ENCODE data around the gene PDGFC. TPM values are rescaled to one million over a fixed set of nuclear protein-coding genes. Genes with fewer than 3 reads are reported as not detected.

PDGFC gene
- total RNA-seq, 2 donors from 2014 or later, result 0.40 to 4.8 TPM

GRCh38 chr4:156770140-156770539, 201.5 kb downstream of the PDGFC start:
- H3K27me3 Mint-ChIP-seq, result no peaks in the 10 kb centered on the region
- H3K4me3 Mint-ChIP-seq, result no peak overlapping the region
- H3K27ac Mint-ChIP-seq, result no peak overlapping the region
- no peaks in the 10 kb centered on the region for H3K36me3 Mint-ChIP-seq (ENCODE audit: low read depth)
- no peaks in the 10 kb centered on the region for H3K9me3 ChIP-seq (ENCODE audit: control insufficient read depth, low read length, poor library complexity, severe bottlenecking)
- no peak for DNase-seq
- no peak for ATAC-seq
- H3K4me1 Mint-ChIP-seq, result no peaks in the 10 kb centered on the region

GRCh38 chr4:156767911-156768415, 203.6 kb downstream of the PDGFC start:
- ATAC-seq, result no peak
- Mint-ChIP-seq H3K36me3 (ENCODE audit: low read depth) (no peaks in the 10 kb centered on the region), H3K4me3 (no peak overlapping the region), H3K27ac (no peak overlapping the region), H3K4me1 (no peaks in the 10 kb centered on the region), H3K27me3 (no peaks in the 10 kb centered on the region)
- DNase-seq, result no peak
- H3K9me3 ChIP-seq (ENCODE audit: control insufficient read depth, low read length, poor library complexity, severe bottlenecking), result no peaks in the 10 kb centered on the region

- no peak for DNase-seq
- Mint-ChIP-seq H3K4me3 (no peak overlapping the region), H3K27me3 (no peaks in the 10 kb centered on the region), H3K27ac (no peak overlapping the region), H3K36me3 (ENCODE audit: low read depth) (no peaks in the 10 kb centered on the region), H3K4me1 (no peaks in the 10 kb centered on the region)
- ATAC-seq, result no peak
- no peaks in the 10 kb centered on the region for H3K9me3 ChIP-seq (ENCODE audit: control insufficient read depth, low read length, poor library complexity, severe bottlenecking)
These were observed 204.8 kb downstream of the PDGFC start for GRCh38 chr4:156766846-156767245.

DNA sequence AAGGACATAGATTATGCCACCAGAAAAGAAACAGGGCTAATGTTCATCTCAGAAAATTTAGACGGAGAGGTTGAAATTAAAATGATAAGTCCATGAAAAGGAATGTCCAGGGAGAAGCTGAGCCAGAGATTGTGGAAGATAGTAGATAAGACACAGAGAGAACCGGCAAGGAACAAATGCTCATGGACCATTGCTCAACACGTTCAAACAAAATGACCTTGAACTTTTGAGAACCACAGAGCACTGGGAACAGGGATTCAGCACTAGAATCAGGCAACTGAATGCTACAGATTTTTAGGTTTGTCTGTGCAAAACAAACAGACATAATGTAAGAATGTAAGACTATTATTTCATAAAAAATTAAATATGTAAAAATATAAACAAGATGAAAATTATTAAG, 206.3 kb downstream of the PDGFC start:
- no peak overlapping the region for H3K27ac Mint-ChIP-seq
- DNase-seq, result no peak

DNA sequence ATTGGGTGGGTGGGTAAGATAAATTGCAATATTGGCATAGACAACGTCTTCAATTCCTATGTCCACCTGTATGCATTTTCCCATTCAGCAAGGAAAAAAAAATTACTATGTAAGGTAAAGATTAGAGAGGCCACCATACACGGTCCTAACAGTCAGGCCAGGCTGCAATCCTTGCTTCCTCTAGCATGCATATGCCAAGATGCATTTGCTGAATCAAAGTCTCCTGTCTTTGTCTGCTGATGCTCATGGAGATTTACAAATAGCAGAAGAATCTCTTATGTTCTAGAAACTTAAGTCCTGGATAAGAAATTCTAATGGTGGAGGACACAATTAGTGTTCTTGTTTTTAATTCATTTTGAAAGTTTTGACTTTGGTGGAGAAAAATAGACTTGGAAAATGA, 206.8 kb downstream of the PDGFC start:
- H3K4me1 Mint-ChIP-seq, result no peaks in the 10 kb centered on the region
- no peaks in the 10 kb centered on the region for H3K9me3 ChIP-seq (ENCODE audit: control insufficient read depth, low read length, poor library complexity, severe bottlenecking)
- no peak overlapping the region for H3K4me3 Mint-ChIP-seq
- H3K27me3 Mint-ChIP-seq, result no peaks in the 10 kb centered on the region
- no peak overlapping the region for H3K27ac Mint-ChIP-seq
- no peak for ATAC-seq
- no peaks in the 10 kb centered on the region for H3K36me3 Mint-ChIP-seq (ENCODE audit: low read depth)
- no peak for DNase-seq

More for the DNA sequence above, 206.3 kb downstream of the PDGFC start:
- Mint-ChIP-seq H3K4me3 (no peak overlapping the region), H3K36me3 (ENCODE audit: low read depth) (no peaks in the 10 kb centered on the region), H3K27me3 (no peaks in the 10 kb centered on the region), H3K4me1 (no peaks in the 10 kb centered on the region)
- H3K9me3 ChIP-seq (ENCODE audit: control insufficient read depth, low read length, poor library complexity, severe bottlenecking), result no peaks in the 10 kb centered on the region
- no peak for ATAC-seq

DNA sequence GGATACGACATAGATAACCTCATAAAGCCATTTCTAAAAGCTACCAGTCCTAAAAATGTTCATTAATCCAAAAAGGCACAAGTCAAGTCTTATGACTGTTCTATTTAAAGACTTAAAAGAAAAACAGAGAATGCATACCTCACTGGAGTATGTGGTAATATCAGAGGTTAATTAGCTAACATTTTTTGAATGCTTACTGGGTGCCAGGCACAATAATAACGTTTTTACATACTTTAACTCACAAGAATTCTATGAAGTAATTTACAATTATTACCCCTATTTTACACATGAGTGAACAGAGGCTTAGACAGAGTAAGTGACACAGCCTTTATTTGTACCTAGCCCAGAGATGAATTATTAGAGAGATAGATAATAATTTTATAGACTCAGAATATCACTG, 207.5 kb downstream of the PDGFC start:
- Mint-ChIP-seq H3K27me3 (no peaks in the 10 kb centered on the region), H3K27ac (no peak overlapping the region), H3K4me1 (no peaks in the 10 kb centered on the region), H3K36me3 (ENCODE audit: low read depth) (no peaks in the 10 kb centered on the region), H3K4me3 (no peak overlapping the region)
- DNase-seq (no peak), ATAC-seq (no peak)
- no peaks in the 10 kb centered on the region for H3K9me3 ChIP-seq (ENCODE audit: control insufficient read depth, low read length, poor library complexity, severe bottlenecking)

DNA sequence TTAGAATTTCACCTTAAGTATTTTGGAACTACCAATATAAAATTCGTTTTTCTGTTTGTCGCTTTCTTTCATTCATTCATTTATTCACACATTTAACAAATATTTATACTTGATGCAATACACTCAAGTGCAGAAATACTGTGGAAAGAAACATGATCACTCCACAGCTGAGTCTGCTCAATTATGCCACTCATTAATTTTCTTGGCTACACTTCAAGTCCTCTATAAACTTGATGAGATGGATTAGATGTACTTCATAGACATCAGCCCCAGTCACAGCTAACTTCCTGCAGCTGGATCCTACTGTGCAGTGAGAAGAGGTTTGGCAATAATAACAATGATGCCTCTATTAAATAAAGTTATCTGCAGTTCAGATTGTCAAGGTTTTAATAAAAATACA, 208.1 kb downstream of the PDGFC start:
- no peak for ATAC-seq
- H3K36me3 Mint-ChIP-seq (ENCODE audit: low read depth), result no peaks in the 10 kb centered on the region

DNA sequence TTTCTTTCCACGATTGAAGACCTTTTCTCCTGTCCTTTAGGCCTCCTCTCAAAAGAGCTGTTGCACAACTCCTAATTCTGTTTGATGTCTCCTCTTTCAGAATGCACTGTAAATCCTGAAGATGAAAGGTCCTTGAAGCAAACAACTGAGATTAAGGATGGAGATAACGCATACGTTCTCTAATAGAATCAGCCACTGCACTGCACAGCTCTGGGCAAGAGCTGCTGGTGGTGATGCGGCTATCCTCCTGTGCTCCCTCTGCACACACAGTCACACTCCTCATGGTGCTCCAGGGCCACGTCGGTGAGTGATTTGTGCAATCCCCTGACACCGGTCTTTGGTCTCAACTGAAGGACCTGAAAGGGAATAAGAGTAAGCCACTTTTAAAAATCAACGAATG, 208.7 kb downstream of the PDGFC start:
- Mint-ChIP-seq H3K27ac (no peak overlapping the region), H3K36me3 (ENCODE audit: low read depth) (no peaks in the 10 kb centered on the region), H3K4me1 (no peaks in the 10 kb centered on the region), H3K4me3 (no peak overlapping the region), H3K27me3 (no peaks in the 10 kb centered on the region)
- ATAC-seq (no peak), DNase-seq (no peak)
- no peaks in the 10 kb centered on the region for H3K9me3 ChIP-seq (ENCODE audit: control insufficient read depth, low read length, poor library complexity, severe bottlenecking)

More for the DNA sequence above, 208.1 kb downstream of the PDGFC start:
- Mint-ChIP-seq H3K4me1 (no peaks in the 10 kb centered on the region), H3K27me3 (no peaks in the 10 kb centered on the region), H3K27ac (no peak overlapping the region), H3K4me3 (no peak overlapping the region)
- no peak for DNase-seq
- H3K9me3 ChIP-seq (ENCODE audit: control insufficient read depth, low read length, poor library complexity, severe bottlenecking), result no peaks in the 10 kb centered on the region

DNA sequence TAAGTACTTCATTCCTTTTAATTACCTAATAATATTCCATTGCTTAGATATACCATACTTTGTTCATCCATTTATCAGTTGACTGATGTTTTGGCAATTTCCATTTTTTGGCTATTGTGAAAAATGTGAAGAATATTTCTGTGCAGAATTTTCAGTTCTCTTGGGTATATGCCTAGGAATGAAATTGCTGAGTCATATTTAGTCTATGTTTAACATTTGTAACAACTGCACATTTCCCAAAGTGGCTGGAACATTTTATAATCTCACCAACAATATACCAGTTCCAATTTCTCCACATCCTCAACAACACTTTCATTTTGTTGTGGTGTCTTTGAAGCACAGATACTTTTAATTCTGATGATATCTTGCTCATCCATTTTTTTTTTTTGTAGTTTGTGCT, 215.5 kb downstream of the PDGFC start:
- no peaks in the 10 kb centered on the region for H3K4me1 Mint-ChIP-seq
- ATAC-seq (no peak), DNase-seq (no peak)
- H3K36me3 Mint-ChIP-seq (ENCODE audit: low read depth), result no peaks in the 10 kb centered on the region
- H3K9me3 ChIP-seq (ENCODE audit: control insufficient read depth, low read length, poor library complexity, severe bottlenecking), result no peaks in the 10 kb centered on the region
- H3K27me3 Mint-ChIP-seq, result no peaks in the 10 kb centered on the region
- H3K4me3 Mint-ChIP-seq, result no peak overlapping the region
- H3K27ac Mint-ChIP-seq, result no peak overlapping the region

DNA sequence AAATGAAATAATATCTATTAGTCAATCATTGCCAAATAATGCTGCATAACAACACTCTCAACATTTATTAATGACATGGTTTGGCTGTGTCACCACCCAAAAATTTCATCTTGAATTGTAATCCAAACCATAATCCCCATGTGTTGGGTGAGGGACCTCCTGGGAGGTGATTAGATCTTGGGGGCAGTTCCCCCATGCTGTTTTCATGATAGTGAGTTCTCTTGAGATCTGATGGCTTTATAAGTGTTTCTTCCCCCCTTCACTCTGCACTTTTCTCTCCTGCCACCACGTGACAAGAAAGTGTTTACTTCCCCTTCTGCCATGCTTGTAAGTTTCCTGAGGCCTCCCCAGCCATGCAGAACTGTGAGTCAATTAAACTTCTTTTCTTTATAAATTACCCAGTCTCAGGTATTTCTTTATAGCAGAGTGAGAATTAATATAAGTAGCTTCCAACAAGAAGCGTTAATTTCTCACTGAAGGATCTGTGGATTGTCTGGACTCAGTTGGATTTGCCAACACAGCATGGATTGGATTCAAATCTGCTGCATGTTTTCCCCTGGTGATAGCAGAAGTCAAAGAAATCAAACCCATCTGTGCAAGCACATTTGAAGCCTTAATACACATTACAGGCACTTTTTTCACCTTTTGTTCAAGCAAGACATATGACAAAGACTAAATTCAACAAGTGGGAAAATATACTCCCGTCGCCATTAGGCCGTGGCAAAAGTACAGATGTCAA, 216.6 kb downstream of the PDGFC start:
- no peak for ATAC-seq
- Mint-ChIP-seq H3K4me3 (no peak overlapping the region), H3K4me1 (no peaks in the 10 kb centered on the region), H3K27me3 (no peaks in the 10 kb centered on the region), H3K36me3 (ENCODE audit: low read depth) (no peaks in the 10 kb centered on the region), H3K27ac (no peak overlapping the region)
- no peak for DNase-seq
- no peaks in the 10 kb centered on the region for H3K9me3 ChIP-seq (ENCODE audit: control insufficient read depth, low read length, poor library complexity, severe bottlenecking)

GRCh38 chr4:156751486-156751885, 220.1 kb downstream of the PDGFC start:
- H3K9me3 ChIP-seq (ENCODE audit: control insufficient read depth, low read length, poor library complexity, severe bottlenecking), result no peaks in the 10 kb centered on the region
- Mint-ChIP-seq H3K36me3 (ENCODE audit: low read depth) (no peaks in the 10 kb centered on the region), H3K27ac (no peak overlapping the region), H3K4me1 (no peaks in the 10 kb centered on the region), H3K27me3 (no peaks in the 10 kb centered on the region), H3K4me3 (no peak overlapping the region)
- DNase-seq (no peak), ATAC-seq (no peak)

DNA sequence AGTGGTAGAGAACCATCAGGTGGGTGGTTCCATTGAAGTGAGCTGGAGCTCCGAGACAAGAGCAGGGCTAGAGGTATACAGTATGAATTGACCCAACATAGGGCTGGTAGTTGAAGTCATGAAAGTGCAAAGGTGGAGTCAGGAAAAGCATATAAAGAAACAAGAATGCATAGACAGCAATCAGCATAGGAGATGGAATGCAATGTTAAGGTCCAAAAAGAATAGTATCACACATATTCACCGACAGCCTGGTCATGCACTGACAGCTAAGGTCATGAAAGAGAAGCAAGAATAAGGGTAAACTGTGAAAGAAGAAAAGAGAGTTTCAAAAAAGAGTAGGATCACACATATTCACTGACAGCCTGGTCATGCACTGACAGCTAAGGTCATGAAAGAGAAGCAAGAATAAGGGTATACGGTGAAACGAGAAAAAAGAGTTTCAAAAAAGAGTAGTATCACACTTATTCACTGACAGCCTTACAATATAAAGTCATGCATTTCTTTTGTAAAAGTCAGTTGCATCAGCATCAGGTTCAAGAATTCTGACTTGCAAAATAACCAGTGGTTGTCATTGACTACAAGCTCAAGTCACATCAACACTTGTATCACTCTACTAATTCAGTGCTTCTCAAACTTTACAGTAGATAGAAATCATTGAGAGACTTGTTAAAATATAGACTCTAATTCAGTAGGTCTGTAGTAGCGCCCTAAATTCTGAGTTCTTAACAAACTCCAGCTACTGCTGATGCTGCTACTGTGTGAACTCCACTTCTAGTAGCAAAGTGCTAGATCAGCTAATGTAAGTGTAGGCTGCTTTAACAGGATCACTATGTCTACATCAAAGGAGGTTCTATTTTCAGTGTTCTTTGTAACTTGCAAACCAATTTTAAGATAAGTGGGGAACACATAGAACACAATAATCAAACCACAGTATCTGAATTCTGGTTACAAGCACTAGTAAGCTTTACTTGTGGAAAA, 221.9 kb downstream of the PDGFC start:
- Mint-ChIP-seq H3K4me3 (no peak overlapping the region), H3K4me1 (no peaks in the 10 kb centered on the region), H3K27me3 (no peaks in the 10 kb centered on the region), H3K36me3 (ENCODE audit: low read depth) (no peaks in the 10 kb centered on the region), H3K27ac (no peak overlapping the region)
- DNase-seq (no peak), ATAC-seq (no peak)
- no peaks in the 10 kb centered on the region for H3K9me3 ChIP-seq (ENCODE audit: control insufficient read depth, low read length, poor library complexity, severe bottlenecking)

- no peaks in the 10 kb centered on the region for H3K9me3 ChIP-seq (ENCODE audit: control insufficient read depth, low read length, poor library complexity, severe bottlenecking)
- Mint-ChIP-seq H3K4me1 (no peaks in the 10 kb centered on the region), H3K27ac (no peak overlapping the region), H3K36me3 (ENCODE audit: low read depth) (no peaks in the 10 kb centered on the region), H3K4me3 (no peak overlapping the region), H3K27me3 (no peaks in the 10 kb centered on the region)
- ATAC-seq (no peak), DNase-seq (no peak)
These were observed 225.5 kb downstream of the PDGFC start for GRCh38 chr4:156746111-156746510.
